Activated CD8-positive, alpha-beta memory T cell treated with anti-CD3 and anti-CD28 coated beads, Interleukin-2, amount 50 U/mL, for 4 hours (primary cell): ENCODE measurements around the gene LRMDA.

Source experiments
- DNase-seq: peaks from one replicate; pipeline ENCODE4 v3.0.0-alpha.2; 2020

Gene LRMDA

GRCh38 chr10:76255241-76255640 lies 823.8 kb downstream of the LRMDA start:
- DNase-seq = no peak

- DNase-seq = no peak
These were observed 826.4 kb downstream of the LRMDA start for GRCh38 chr10:76257816-76258215.

GRCh38 chr10:76265441-76266113 lies 834.2 kb downstream of the LRMDA start:
- no peak for DNase-seq

GRCh38 chr10:76268530-76268929 lies 837.1 kb downstream of the LRMDA start:
- no peak for DNase-seq

GRCh38 chr10:76268954-76269353 lies 837.5 kb downstream of the LRMDA start:
- no peak for DNase-seq

GRCh38 chr10:76270464-76270863 lies 839.0 kb downstream of the LRMDA start:
- DNase-seq = no peak

GRCh38 chr10:76274933-76275332 lies 843.5 kb downstream of the LRMDA start:
- DNase-seq = no peak

GRCh38 chr10:76278811-76279460 lies 847.5 kb downstream of the LRMDA start:
- DNase-seq = no peak

GRCh38 chr10:76281659-76282058 lies 850.2 kb downstream of the LRMDA start:
- DNase-seq = no peak

- no peak for DNase-seq
These were observed 850.9 kb downstream of the LRMDA start for GRCh38 chr10:76282061-76283025.

- DNase-seq = no peak
These were observed 852.9 kb downstream of the LRMDA start for GRCh38 chr10:76284351-76284750.

- DNase-seq = no peak
These were observed 853.6 kb downstream of the LRMDA start for GRCh38 chr10:76285012-76285411.

- no peak for DNase-seq
These were observed 854.1 kb downstream of the LRMDA start for GRCh38 chr10:76285515-76285914.

- no peak for DNase-seq
These were observed 855.1 kb downstream of the LRMDA start for GRCh38 chr10:76286536-76286935.

GRCh38 chr10:76287856-76288255 lies 856.4 kb downstream of the LRMDA start:
- DNase-seq = no peak

- no peak for DNase-seq
These were observed 859.8 kb downstream of the LRMDA start for GRCh38 chr10:76291175-76291574.

- no peak for DNase-seq
These were observed 860.5 kb downstream of the LRMDA start for GRCh38 chr10:76291885-76292284.

GRCh38 chr10:76296957-76297356 lies 865.5 kb downstream of the LRMDA start:
- DNase-seq = no peak

- no peak for DNase-seq
These were observed 865.9 kb downstream of the LRMDA start for GRCh38 chr10:76297358-76297757.

GRCh38 chr10:76297780-76298281 lies 866.4 kb downstream of the LRMDA start:
- no peak for DNase-seq

- no peak for DNase-seq
These were observed 866.9 kb downstream of the LRMDA start for GRCh38 chr10:76298329-76298728.

GRCh38 chr10:76299501-76299900 lies 868.1 kb downstream of the LRMDA start:
- DNase-seq = no peak

GRCh38 chr10:76301211-76301610 lies 869.8 kb downstream of the LRMDA start:
- DNase-seq = no peak
